ENCODE measurements around the gene SMARCAL1. TPM values are rescaled to one million over a fixed set of nuclear protein-coding genes. Genes with fewer than 3 reads are reported as not detected.

Gene SMARCAL1
- total RNA-seq, 4 donors from 2014 or later: 27.3 to 76.7 (median 34.4) TPM

DNA sequence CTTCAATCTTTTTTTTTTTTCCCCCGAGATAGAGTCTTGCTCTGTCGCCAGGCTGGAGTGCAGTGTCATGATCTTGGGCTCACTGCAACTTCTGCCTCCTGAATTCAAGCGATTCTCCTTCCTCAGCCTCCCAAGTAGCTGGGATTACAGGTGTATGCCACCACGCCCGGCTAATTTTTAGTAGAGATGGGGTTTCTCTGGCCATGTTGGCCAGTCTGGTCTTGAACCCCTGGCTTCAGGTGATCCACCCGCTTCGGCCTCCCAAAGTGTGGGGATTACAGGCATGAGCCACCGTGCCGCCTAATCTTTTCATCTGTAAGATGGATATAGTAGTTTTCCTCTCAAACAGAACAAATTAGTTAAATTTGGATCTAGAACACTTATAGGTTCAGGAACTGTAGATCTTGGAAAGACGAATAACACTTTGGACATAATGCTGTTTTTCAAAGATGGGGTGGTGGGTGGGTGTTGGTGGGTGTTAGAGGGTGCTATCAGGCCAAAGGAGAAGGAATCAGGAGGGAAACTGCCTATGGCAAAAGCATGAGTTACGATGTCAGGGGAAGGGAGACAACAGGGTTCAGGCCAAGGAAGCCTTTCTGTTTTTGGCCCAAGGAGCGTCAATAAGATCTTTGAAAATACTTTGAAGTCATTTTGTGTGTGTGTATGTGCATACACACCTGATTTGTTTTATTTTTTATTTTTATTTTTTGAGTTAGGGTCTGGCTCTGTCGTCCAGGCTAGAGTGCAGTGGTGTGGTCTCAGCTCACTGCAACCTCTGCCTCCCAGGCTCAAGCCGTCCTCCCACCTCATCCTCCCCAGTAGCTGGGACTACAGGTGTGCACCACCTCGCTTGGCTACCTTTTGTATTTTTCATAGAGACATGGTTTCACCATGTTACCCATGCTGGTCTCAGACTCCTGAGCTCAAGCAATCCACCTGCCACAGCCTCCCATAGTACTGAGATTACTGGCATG lies 93.1 kb downstream of the SMARCAL1 start:
- H3K27me3 ChIP-seq: no peaks in the 10 kb centered on the region
- no peak for DNase-seq
- H3K4me3 ChIP-seq: no peak overlapping the region
- peaks cover 0 to 10% (median 0%) of the 10 kb centered on the region in 4 donors for H3K4me1 ChIP-seq
- no peak overlapping the region for H3K27ac ChIP-seq
- H3K36me3 ChIP-seq: peaks cover 0 to 50% (median 0%) of the 10 kb centered on the region in 3 donors
- no peak for TF ChIP-seq POLR2A (IDR thresholded peaks at IDR 0.05)
- TF ChIP-seq, protein P1, sequence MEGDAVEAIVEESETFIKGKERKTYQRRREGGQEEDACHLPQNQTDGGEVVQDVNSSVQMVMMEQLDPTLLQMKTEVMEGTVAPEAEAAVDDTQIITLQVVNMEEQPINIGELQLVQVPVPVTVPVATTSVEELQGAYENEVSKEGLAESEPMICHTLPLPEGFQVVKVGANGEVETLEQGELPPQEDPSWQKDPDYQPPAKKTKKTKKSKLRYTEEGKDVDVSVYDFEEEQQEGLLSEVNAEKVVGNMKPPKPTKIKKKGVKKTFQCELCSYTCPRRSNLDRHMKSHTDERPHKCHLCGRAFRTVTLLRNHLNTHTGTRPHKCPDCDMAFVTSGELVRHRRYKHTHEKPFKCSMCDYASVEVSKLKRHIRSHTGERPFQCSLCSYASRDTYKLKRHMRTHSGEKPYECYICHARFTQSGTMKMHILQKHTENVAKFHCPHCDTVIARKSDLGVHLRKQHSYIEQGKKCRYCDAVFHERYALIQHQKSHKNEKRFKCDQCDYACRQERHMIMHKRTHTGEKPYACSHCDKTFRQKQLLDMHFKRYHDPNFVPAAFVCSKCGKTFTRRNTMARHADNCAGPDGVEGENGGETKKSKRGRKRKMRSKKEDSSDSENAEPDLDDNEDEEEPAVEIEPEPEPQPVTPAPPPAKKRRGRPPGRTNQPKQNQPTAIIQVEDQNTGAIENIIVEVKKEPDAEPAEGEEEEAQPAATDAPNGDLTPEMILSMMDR (IDR thresholded peaks at IDR 0.05): no peak
- H3K9me3 ChIP-seq: no peaks in the 10 kb centered on the region

DNA sequence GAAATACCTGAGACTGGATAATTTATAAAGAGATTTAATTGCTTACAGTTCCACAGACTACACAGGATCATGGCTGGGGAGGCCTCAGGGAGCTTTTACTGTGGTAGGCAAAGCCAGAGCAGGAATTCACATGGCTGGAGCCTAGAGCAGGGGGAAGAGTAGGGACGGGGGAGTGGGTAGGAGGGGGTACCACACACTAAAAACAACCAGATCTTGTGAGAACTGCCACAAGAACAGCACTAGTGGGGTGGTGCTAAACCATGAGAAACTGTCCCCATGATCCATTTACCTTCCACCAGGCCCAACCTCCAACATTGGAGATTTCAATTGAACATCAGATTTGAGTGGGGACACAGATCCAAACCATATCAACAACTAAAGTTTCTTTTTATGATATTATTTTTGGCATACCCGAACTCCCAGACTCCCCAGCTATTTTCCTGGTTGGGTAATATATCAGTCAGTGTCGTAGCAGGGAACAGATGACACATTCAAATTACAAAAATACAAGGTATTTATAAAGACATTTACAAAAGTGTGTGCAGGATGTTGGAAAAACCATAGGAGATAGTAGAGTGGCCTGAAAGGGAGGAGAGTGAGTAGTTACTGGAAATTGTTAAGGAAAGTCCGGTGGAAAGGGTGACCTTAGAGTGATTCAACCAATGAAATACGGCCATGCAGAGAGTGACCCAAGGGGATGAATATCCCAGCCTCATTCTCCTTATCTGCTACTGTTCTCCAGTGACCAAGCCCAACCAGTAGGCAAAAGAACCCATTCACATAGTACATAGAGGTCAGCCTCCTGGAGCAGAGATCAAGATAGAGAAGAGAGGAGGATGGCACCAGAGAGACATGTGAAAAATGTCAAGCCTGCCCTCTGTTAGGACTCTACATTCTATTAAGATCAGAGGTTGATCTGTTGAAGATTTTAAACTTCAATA lies 95.2 kb downstream of the SMARCAL1 start:
- no peak for DNase-seq
- TF ChIP-seq, protein P1 (IDR thresholded peaks at IDR 0.05): no peak
- TF ChIP-seq POLR2A (IDR thresholded peaks at IDR 0.05): no peak
- Histone ChIP-seq H3K4me1 (no peaks in the 10 kb centered on the region), H3K27me3 (no peaks in the 10 kb centered on the region), H3K4me3 (no peak overlapping the region), H3K36me3 (peaks cover 0 to 29% (median 0%) of the 10 kb centered on the region in 3 donors), H3K27ac (no peak overlapping the region), H3K9me3 (no peaks in the 10 kb centered on the region)

DNA sequence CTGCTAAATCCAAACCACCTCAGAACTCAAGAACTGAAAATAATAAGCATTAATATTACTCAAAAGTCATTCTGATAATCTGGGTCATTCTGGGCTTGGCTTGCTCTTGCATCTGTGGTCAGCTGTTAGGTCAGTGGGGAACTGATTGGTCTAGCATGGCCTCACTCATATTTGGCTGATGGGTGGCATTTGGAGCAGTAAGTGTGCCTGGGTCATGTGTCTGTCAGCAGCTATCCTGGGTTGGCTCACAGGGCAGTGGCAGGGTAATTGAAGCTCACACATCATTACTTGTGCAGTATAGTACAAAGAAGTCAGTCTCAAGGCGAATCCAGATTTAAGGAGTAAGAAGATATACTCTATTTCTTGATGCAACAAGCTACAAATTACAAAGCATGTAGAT lies 95.9 kb downstream of the SMARCAL1 start:
- Histone ChIP-seq H3K9me3 (no peaks in the 10 kb centered on the region), H3K4me1 (no peaks in the 10 kb centered on the region), H3K27me3 (no peaks in the 10 kb centered on the region), H3K4me3 (no peak overlapping the region), H3K36me3 (peaks cover 0 to 22% (median 0%) of the 10 kb centered on the region in 3 donors), H3K27ac (no peak overlapping the region)
- no peak for DNase-seq
- no peak for TF ChIP-seq POLR2A (IDR thresholded peaks at IDR 0.05)
- TF ChIP-seq, protein P1 (IDR thresholded peaks at IDR 0.05): no peak

DNA sequence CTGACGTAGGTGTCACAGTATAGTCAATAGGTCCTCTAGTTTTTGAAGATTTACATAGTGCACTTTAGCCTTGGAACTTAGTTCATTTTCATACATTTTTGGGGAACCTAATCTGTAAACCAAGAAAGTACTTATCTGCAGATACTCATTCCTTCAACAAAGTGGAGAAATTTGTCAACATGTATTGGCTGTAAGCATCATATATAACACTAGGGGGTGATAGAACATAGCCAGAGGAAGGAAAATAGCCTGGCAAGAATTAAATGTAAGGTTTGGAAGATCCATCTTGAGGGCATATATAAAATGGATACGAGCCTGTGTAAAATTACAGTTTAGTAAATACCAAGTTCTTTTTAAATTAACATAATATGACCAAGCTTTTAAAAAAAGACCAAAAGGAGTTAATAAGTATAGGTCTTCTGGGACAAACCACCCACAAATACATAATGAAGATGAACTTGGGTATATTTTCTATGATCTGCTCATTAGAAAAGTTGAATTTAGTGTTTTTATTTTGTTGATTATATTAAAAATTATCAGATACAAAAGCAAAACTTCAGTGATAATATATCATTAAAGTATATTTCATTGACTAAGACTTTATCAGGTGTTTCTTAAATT lies 104.6 kb downstream of the SMARCAL1 start:
- Histone ChIP-seq H3K9me3 (no peaks in the 10 kb centered on the region), H3K27ac (no peak overlapping the region), H3K4me3 (no peak overlapping the region), H3K4me1 (no peaks in the 10 kb centered on the region), H3K27me3 (no peaks in the 10 kb centered on the region), H3K36me3 (no peaks in the 10 kb centered on the region)
- TF ChIP-seq POLR2A (IDR thresholded peaks at IDR 0.05): no peak
- TF ChIP-seq, protein P1 (IDR thresholded peaks at IDR 0.05): peak in 5 of 6 experiments; percentile 44 to 78 (median 76)
- DNase-seq: no peak

All from Peyer's patch (tissue), 4 donors.